Sigmoid colon (tissue), 7 donors: ENCODE data around the gene ADD1. TPM values are rescaled to one million over a fixed set of nuclear protein-coding genes. Genes with fewer than 3 reads are reported as not detected.

Source experiments
- DNase-seq: peaks from one replicate; pipeline ENCODE4 v3.0.0-alpha.2; 2019
- H3K27ac ChIP-seq, 4 donors: fragments of 200-600 bp; sonication (generic); one replicate each; pipeline ENCODE4 v1.5.1; 2016 to 2019; ENCODE audit warnings: mild to moderate bottlenecking in 1 of 4
- H3K27me3 ChIP-seq, 3 donors: fragments of 200-600 bp; sonication (generic); one replicate each; pipeline ENCODE4 v1.5.1; 2019; ENCODE audit warnings: mild to moderate bottlenecking in 1 of 3
- H3K36me3 ChIP-seq, 4 donors: fragments of 200-600 bp; sonication (generic); one replicate each; pipeline ENCODE4 v1.5.1; 2016 to 2019
- H3K4me1 ChIP-seq, 4 donors: fragments of 200-600 bp; sonication (generic); one replicate each; pipeline ENCODE4 v1.5.1; 2017 to 2019
- H3K4me3 ChIP-seq, 4 donors: fragments of 200-600 bp; sonication (generic); one replicate each; pipeline ENCODE4 v1.5.1; 2017 to 2019; ENCODE audit warnings: mild to moderate bottlenecking in 2 of 4, moderate library complexity in 1 of 4
- H3K9me3 ChIP-seq, 4 donors: fragments of 200-600 bp in 3 of 4; sonication (generic) in 3 of 4; one replicate each; pipeline versions ENCODE4 v1.5.1 to v1.6.1; 2013 to 2019
- EP300 ChIP-seq, 4 donors: sonication (generic); formaldehyde crosslinking; IDR thresholded peaks; one replicate each; pipeline ENCODE4 v1.6.1; 2017; ENCODE audit warnings: antibody characterized with exemption in 4 of 4
- POLR2A ChIP-seq, 2 donors: fragments of 450-650 bp; IDR thresholded peaks; one replicate each; pipeline ENCODE4 v1.6.1; 2016; ENCODE audit warnings: antibody characterized with exemption in 2 of 2, mild to moderate bottlenecking in 2 of 2, moderate library complexity in 2 of 2
- POLR2AphosphoS5 ChIP-seq, 4 donors: sonication (generic); formaldehyde crosslinking; IDR thresholded peaks; one replicate each; pipeline ENCODE4 v1.6.1; 2017; ENCODE audit warnings: antibody characterized with exemption in 4 of 4
- WGBS, 2 donors: extraction: QIAGEN DNeasy Blood & Tissue Kit; methylation state at CpG; one replicate each; pipeline ENCODE4 v1.1.7; 2013; 5-methylcytosine and 5-hydroxymethylcytosine counted together
- intact Hi-C: fragments of 100-400 bp; cut with DNase I; formaldehyde crosslinking; loops from one replicate; pipeline ENCODE4 v1.15.1; 2023
- polyA plus RNA-seq, 3 donors: library from polyadenylated mRNA; stranded (reverse); fragments of 200-250 nt; gene quantifications; one replicate each; pipeline ENCODE4 v1.2.3, GENCODE V29; 2013
- total RNA-seq, 4 donors: library from RNA; depleted of rRNA; stranded (reverse); fragments of >200 nt; gene quantifications; one replicate each; pipeline ENCODE4 v1.1.0, GENCODE V29; 2016
- TF ChIP-seq, protein P1 (sequence below), 4 experiments: fragments of 450-650 bp in 3 of 4; fragments of 200-600 bp in 1 of 4; IDR thresholded peaks; one replicate each; pipeline ENCODE4 v1.5.1; 2016 to 2019; ENCODE audit warnings: antibody characterized with exemption in 4 of 4, mild to moderate bottlenecking in 3 of 4, moderate library complexity in 2 of 4
- donor health status: healthy with polysubstance abuse.
- donor health status: Bipolar disorder and iron deficiency.
- donor health status: healthy.

ADD1 gene
- total and polyA plus RNA-seq, 7 donors: 113 to 378 (median 166) TPM

DNA sequence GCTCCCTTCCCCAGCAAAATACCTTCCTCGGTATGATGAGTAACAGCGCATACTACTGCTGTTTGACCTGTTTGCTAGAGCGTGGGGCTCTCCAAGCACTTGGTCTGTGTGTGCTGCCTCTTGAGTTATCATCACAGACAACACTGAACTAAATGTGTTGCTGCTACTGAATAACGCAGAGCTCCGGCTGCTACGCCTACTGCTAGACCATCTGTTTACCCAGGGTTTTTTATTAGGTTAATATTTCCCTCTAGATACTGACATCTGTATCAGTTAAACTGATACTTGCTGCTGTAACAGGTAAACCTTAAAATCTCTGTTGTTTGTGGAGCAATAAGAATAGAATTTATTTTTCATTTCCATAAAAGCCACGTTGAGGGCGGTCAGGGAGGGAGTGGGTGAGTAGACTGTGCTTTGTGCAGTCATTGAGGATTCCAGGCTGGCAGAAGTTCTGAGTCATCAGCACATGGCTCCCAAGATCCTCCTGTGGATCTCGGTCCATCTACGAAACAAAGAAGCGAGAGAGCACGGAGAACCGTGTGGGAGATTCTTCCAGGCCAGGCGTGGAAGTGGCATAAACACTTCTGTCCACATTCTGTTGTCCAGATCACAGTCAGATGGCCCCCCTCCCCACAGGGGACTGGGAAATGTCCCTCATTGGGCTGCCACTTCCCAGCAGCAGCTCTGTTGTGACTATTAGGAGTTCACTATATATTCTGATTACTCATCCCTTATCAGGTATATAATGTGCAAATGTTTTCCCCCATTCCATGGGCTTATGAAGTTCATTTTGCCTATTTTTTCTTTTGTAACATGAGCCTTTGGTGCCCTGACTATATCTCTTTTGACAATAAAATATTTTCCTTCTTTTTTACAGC lies 133.8 kb downstream of the ADD1 start:
- H3K9me3 ChIP-seq: no peaks in the 10 kb centered on the region
- intact Hi-C loops: no loop called here
- H3K27me3 ChIP-seq: no peaks in the 10 kb centered on the region
- H3K27ac ChIP-seq: peak overlapping the region in 3 of 4 donors; percentile 32 to 38 (median 37)
- no peak overlapping the region for H3K4me3 ChIP-seq
- H3K4me1 ChIP-seq: no peaks in the 10 kb centered on the region
- TF ChIP-seq POLR2A (IDR thresholded peaks at IDR 0.05): no peak
- TF ChIP-seq POLR2AphosphoS5 (IDR thresholded peaks at IDR 0.05): no peak
- TF ChIP-seq EP300 (IDR thresholded peaks at IDR 0.05): no peak
- TF ChIP-seq, protein P1, sequence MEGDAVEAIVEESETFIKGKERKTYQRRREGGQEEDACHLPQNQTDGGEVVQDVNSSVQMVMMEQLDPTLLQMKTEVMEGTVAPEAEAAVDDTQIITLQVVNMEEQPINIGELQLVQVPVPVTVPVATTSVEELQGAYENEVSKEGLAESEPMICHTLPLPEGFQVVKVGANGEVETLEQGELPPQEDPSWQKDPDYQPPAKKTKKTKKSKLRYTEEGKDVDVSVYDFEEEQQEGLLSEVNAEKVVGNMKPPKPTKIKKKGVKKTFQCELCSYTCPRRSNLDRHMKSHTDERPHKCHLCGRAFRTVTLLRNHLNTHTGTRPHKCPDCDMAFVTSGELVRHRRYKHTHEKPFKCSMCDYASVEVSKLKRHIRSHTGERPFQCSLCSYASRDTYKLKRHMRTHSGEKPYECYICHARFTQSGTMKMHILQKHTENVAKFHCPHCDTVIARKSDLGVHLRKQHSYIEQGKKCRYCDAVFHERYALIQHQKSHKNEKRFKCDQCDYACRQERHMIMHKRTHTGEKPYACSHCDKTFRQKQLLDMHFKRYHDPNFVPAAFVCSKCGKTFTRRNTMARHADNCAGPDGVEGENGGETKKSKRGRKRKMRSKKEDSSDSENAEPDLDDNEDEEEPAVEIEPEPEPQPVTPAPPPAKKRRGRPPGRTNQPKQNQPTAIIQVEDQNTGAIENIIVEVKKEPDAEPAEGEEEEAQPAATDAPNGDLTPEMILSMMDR (IDR thresholded peaks at IDR 0.05): no peak
- no peak for DNase-seq
- WGBS, 2 donors: 72 to 79% methylated on average over 14 of the region's 14 CpGs
- no peaks in the 10 kb centered on the region for H3K36me3 ChIP-seq

Other genes with a start within 250 kb of the ADD1 start
- gene TNIP2, start 87.5 kb upstream of the ADD1 start, total RNA-seq: 10 to 100 TPM; 56.3 to 68.8 (median 66.9) TPM
- 10 to 100 TPM; 51.7 to 65.0 (median 51.8) TPM for gene TNIP2, start 87.5 kb upstream of the ADD1 start, polyA plus RNA-seq
- gene SH3BP2, start 50.8 kb upstream of the ADD1 start, total RNA-seq: 10 to 100 TPM; 18.4 to 49.3 (median 24.2) TPM
- 10 to 100 TPM; 18.6 to 82.4 (median 35.6) TPM for gene SH3BP2, start 50.8 kb upstream of the ADD1 start, polyA plus RNA-seq
- gene NOP14, start 119.6 kb downstream of the ADD1 start, total RNA-seq: 10 to 100 TPM; 12.5 to 19.1 (median 15.1) TPM
- 10 to 100 TPM; 10.4 to 26.0 (median 12.6) TPM for gene NOP14, start 119.6 kb downstream of the ADD1 start, polyA plus RNA-seq
- gene GRK4, start 119.7 kb downstream of the ADD1 start, total RNA-seq: 10 to 100 TPM in 1 of 4 donors, 1 to 10 TPM in 3; 3.9 to 10.2 (median 6.7) TPM
- 1 to 10 TPM in 2 of 3 donors, under 1 TPM in 1; 0.60 to 1.6 (median 1.4) TPM for gene GRK4, start 119.7 kb downstream of the ADD1 start, polyA plus RNA-seq
- not detected for gene HTT-AS, start 230.7 kb downstream of the ADD1 start, total RNA-seq
- gene HTT-AS, start 230.7 kb downstream of the ADD1 start, polyA plus RNA-seq: not detected
- gene HTT, start 230.8 kb downstream of the ADD1 start, total RNA-seq: 10 to 100 TPM; 17.0 to 41.5 (median 26.5) TPM
- gene HTT, start 230.8 kb downstream of the ADD1 start, polyA plus RNA-seq: 10 to 100 TPM in 1 of 3 donors, 1 to 10 TPM in 2; 6.5 to 29.4 (median 7.8) TPM